WTC11 (cell line): ENCODE measurements around the gene ZEB2. TPM values are rescaled to one million over a fixed set of nuclear protein-coding genes. Genes with fewer than 3 reads are reported as not detected.

Experiments used
- ATAC-seq: fragments of 200-7000 bp; cut with Tn5 transposase; 2 replicates; pipeline ENCODE4 v1.10.0; 2021; ENCODE audit warnings: mild to moderate bottlenecking, moderate library complexity
- CTCF ChIA-PET: fragments of 300-600 bp; sonication (Branson Sonifier 250); formaldehyde crosslinking; loops from one replicate; lab custom pipeline; 2021; ENCODE audit warnings: antibody characterized with exemption; lab: Charles Lee
- POLR2A ChIA-PET: fragments of 350-600 bp; sonication (Branson Sonifier 250); formaldehyde crosslinking; loops from one replicate; lab custom pipeline; 2021; ENCODE audit warnings: antibody characterized with exemption; lab: Charles Lee
- DNase-seq: peaks from one replicate; pipeline ENCODE4 v3.0.0; 2021; ENCODE audit warnings: low spot score
- H3K27ac Mint-ChIP-seq: 2 replicates; pipeline ENCODE4 v1.8.0; 2021; ENCODE audit warnings: mixed read lengths
- H3K27me3 Mint-ChIP-seq: 2 replicates; pipeline ENCODE4 v1.8.0; 2021; ENCODE audit warnings: low read depth, mild to moderate bottlenecking, moderate library complexity, mixed read lengths
- H3K36me3 Mint-ChIP-seq: 2 replicates; pipeline ENCODE4 v1.8.0; 2021; ENCODE audit warnings: mixed read lengths
- H3K4me1 Mint-ChIP-seq: 2 replicates; pipeline ENCODE4 v1.8.0; 2022; ENCODE audit warnings: mixed read lengths
- H3K4me3 Mint-ChIP-seq: 2 replicates; pipeline ENCODE4 v1.8.0; 2021; ENCODE audit warnings: mild to moderate bottlenecking, moderate library complexity, mixed read lengths
- H3K9me3 Mint-ChIP-seq: 2 replicates; pipeline ENCODE4 v1.8.0; 2021; ENCODE audit warnings: mixed read lengths
- ARID4B ChIP-seq: sonication (generic); formaldehyde crosslinking; IDR thresholded peaks from 2 replicates; pipeline ENCODE4 v1.8.0; 2023; ENCODE audit warnings: missing genetic modification reagents, mild to moderate bottlenecking, borderline replicate concordance
- ATF3 ChIP-seq: sonication (generic); formaldehyde crosslinking; conservative IDR thresholded peaks from 2 replicates; pipeline ENCODE4 v1.8.1; 2022; ENCODE audit warnings: mild to moderate bottlenecking, missing genetic modification reagents
- E2F5 ChIP-seq: sonication (generic); formaldehyde crosslinking; IDR thresholded peaks from 2 replicates; pipeline ENCODE4 v1.8.1; 2022; ENCODE audit warnings: mild to moderate bottlenecking, moderate library complexity, missing genetic modification reagents
- ELF4 ChIP-seq: sonication (generic); formaldehyde crosslinking; IDR thresholded peaks from 2 replicates; pipeline ENCODE4 v1.8.1; 2022; ENCODE audit warnings: low read depth, mild to moderate bottlenecking, moderate library complexity, missing genetic modification reagents
- EMX1 ChIP-seq: fragments of 250-450 bp; sonication (Bioruptor Pico); IDR thresholded peaks from 2 replicates; pipeline ENCODE4 v1.8.0; 2021; ENCODE audit warnings: mild to moderate bottlenecking
- FOXP1 ChIP-seq: sonication (generic); formaldehyde crosslinking; IDR thresholded peaks from 2 replicates; pipeline ENCODE4 v1.8.0; 2022; ENCODE audit warnings: missing genetic modification reagents, mild to moderate bottlenecking, moderate library complexity, borderline replicate concordance
- GTF2I ChIP-seq: fragments of 250-450 bp; sonication (Bioruptor Pico); conservative IDR thresholded peaks from 2 replicates; pipeline ENCODE4 v1.4.0; 2021; ENCODE audit warnings: mild to moderate bottlenecking
- JAZF1 ChIP-seq: fragments of 250-450 bp; sonication (Bioruptor Pico); IDR thresholded peaks from 2 replicates; pipeline ENCODE4 v1.9.0; 2021; ENCODE audit warnings: moderate library complexity, mild to moderate bottlenecking, inconsistent platforms
- MXD4 ChIP-seq: fragments of 250-450 bp; sonication (Bioruptor Pico); IDR thresholded peaks from 2 replicates; pipeline ENCODE4 v1.8.0; 2021; ENCODE audit warnings: mild to moderate bottlenecking, moderate library complexity, borderline replicate concordance
- NR1H2 ChIP-seq: sonication (generic); formaldehyde crosslinking; IDR thresholded peaks from 2 replicates; pipeline ENCODE4 v1.9.0; 2021; ENCODE audit warnings: mild to moderate bottlenecking, moderate library complexity, missing genetic modification reagents
- SP1 ChIP-seq: sonication (generic); formaldehyde crosslinking; conservative IDR thresholded peaks from 2 replicates; pipeline ENCODE4 v1.8.1; 2022; ENCODE audit warnings: missing genetic modification reagents
- TEAD1 ChIP-seq: sonication (generic); formaldehyde crosslinking; IDR thresholded peaks from 2 replicates; pipeline ENCODE4 v1.8.0; 2022; ENCODE audit warnings: mild to moderate bottlenecking, missing genetic modification reagents
- ZBTB43 ChIP-seq: sonication (generic); formaldehyde crosslinking; IDR thresholded peaks from 2 replicates; pipeline ENCODE4 v1.8.1; 2023; ENCODE audit warnings: mild to moderate bottlenecking, missing genetic modification reagents
- ZNF219 ChIP-seq: sonication (generic); formaldehyde crosslinking; IDR thresholded peaks from 2 replicates; pipeline ENCODE4 v1.8.0; 2023; ENCODE audit warnings: missing genetic modification reagents, mild to moderate bottlenecking, borderline replicate concordance
- ZNF425 ChIP-seq: fragments of 250-450 bp; sonication (Bioruptor Pico); conservative IDR thresholded peaks from 2 replicates; pipeline ENCODE4 v1.9.0; 2021; ENCODE audit warnings: mild to moderate bottlenecking
- total RNA-seq: library from RNA; stranded (reverse); gene quantifications from 3 replicates; pipeline ENCODE4 v1.2.3, GENCODE V29; 2021

The ZEB2 gene
- total RNA-seq, 1 experiment from 2014 or later: 0.42 TPM

GRCh38 chr2:144361742-144362141 is 158.2 kb downstream of the ZEB2 start (continued):
- TF ChIP-seq ZNF425 (CRISPR knock-in tag) (no peak), ATF3 (no peak), JAZF1 (CRISPR knock-in tag) (no peak), GTF2I (CRISPR knock-in tag) (no peak), EMX1 (CRISPR knock-in tag) (no peak), ELF4 (no peak), FOXP1 (no peak), TEAD1 (CRISPR knock-in tag) (no peak), NR1H2 (CRISPR knock-in tag) (no peak), MXD4 (no peak), SP1 (CRISPR knock-in tag) (no peak)

GRCh38 chr2:144359684-144360083 is 160.2 kb downstream of the ZEB2 start:
- ChIA-PET CTCF (no interaction called here), POLR2A (no interaction called here)
- Mint-ChIP-seq H3K27me3 (no peaks in the 10 kb centered on the region), H3K36me3 (no peaks in the 10 kb centered on the region), H3K4me3 (no peak overlapping the region), H3K9me3 (no peaks in the 10 kb centered on the region), H3K27ac (no peak overlapping the region), H3K4me1 (peaks cover 6% of the 10 kb centered on the region)
- no peak for TF ChIP-seq ZNF219
- no peak for TF ChIP-seq FOXP1
- TF ChIP-seq MXD4: no peak
- no peak for TF ChIP-seq ZBTB43 (CRISPR knock-in tag)
- TF ChIP-seq ARID4B (CRISPR knock-in tag): no peak
- ATAC-seq (no peak), DNase-seq (no peak)

- no peak overlapping the region for H3K27ac Mint-ChIP-seq
- no peak for ATAC-seq
- H3K27me3 Mint-ChIP-seq: no peaks in the 10 kb centered on the region
- no peaks in the 10 kb centered on the region for H3K9me3 Mint-ChIP-seq
- no peak for DNase-seq
- TF ChIP-seq E2F5: no peak
- TF ChIP-seq, all 79 proteins: peak for 0
- H3K4me3 Mint-ChIP-seq: no peak overlapping the region
- POLR2A ChIA-PET: no interaction called here
- peaks cover 6% of the 10 kb centered on the region for H3K4me1 Mint-ChIP-seq
- no peaks in the 10 kb centered on the region for H3K36me3 Mint-ChIP-seq
- CTCF ChIA-PET: no interaction called here
Measured at GRCh38 chr2:144358979-144359541, 160.9 kb downstream of the ZEB2 start.
